Mesenteric fat pad (tissue), 1 donor: Measurements from ENCODE around the gene AOC3. TPM values are rescaled to one million over a fixed set of nuclear protein-coding genes. Genes with fewer than 3 reads are reported as not detected.

Experiments
- DNase-seq: peaks from one replicate; pipeline ENCODE4 v3.0.0-alpha.2; 2020; ENCODE audit warnings: low spot score
- long read RNA-seq: library from polyadenylated mRNA; unstranded; transcript quantifications from one replicate; pipeline ENCODE4 v2.0.0, GENCODE V29; 2020
- total RNA-seq: library from RNA; stranded (reverse); fragmentation: NEBNext Ultra II Directional; extraction: Animal tissue kit (Norgen Biotek cat#: 25700); gene quantifications from one replicate; pipeline ENCODE4 v1.2.1, GENCODE V29; 2021
- donor health status: DM: yes; HTN: yes; CAD: no.

Gene AOC3, protein sequence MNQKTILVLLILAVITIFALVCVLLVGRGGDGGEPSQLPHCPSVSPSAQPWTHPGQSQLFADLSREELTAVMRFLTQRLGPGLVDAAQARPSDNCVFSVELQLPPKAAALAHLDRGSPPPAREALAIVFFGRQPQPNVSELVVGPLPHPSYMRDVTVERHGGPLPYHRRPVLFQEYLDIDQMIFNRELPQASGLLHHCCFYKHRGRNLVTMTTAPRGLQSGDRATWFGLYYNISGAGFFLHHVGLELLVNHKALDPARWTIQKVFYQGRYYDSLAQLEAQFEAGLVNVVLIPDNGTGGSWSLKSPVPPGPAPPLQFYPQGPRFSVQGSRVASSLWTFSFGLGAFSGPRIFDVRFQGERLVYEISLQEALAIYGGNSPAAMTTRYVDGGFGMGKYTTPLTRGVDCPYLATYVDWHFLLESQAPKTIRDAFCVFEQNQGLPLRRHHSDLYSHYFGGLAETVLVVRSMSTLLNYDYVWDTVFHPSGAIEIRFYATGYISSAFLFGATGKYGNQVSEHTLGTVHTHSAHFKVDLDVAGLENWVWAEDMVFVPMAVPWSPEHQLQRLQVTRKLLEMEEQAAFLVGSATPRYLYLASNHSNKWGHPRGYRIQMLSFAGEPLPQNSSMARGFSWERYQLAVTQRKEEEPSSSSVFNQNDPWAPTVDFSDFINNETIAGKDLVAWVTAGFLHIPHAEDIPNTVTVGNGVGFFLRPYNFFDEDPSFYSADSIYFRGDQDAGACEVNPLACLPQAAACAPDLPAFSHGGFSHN
- total RNA-seq = 528 TPM
- long read RNA-seq, full-length matches to known transcripts = 128 of 523 reads
- long read RNA-seq, partial matches to known transcripts = 381 of 523 reads
- long read RNA-seq, other reads (novel, unspliced or antisense) = 14 of 523 reads

- peak; percentile 90 for DNase-seq
These were observed at the start of gene AOC3 for GRCh38 chr17:42850954-42851353. TSS of gene AOC3 (plus strand) at chr17:42851199. CDS start at chr17:42851344, 145 bp downstream.

DNA sequence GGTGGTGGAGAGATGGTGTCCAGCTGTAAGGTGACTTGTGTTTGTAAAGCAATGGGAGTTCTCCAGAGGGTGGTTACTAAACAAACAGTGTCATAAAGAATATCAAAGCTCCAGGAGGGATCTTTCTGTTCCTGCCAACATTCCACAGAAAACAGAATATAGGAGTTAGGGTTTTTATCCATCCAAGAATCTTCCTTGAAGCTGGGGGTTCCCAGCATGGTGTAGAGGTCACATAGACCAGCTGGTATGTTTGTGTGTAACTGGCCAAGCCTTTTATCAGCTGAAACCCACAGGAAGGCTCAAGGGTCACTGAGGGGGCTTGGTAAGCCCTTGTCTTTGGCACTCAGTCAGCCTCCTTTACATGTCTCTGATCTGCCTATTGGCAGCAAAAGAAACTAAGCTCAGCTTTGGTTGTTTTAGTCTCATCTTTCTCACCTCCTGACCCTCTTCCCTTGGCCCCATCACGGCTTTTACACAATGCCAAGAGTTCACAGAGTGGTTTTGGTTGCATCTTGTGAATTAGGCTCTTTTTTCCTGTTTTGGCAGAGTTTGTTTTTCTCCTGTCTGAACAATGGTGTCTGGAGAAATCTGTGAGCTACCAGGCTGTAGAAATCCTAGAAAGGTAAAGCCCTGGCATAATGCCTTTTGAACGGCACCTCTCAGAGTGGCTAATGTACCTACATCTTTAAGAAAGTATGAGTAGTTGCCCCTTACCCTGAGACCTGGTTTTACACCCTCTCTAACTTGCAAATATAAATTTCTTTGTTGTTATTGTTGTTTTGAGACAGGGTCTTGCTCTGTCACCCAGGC, 47.7 kb upstream of the AOC3 start:
- DNase-seq = no peak

DNA sequence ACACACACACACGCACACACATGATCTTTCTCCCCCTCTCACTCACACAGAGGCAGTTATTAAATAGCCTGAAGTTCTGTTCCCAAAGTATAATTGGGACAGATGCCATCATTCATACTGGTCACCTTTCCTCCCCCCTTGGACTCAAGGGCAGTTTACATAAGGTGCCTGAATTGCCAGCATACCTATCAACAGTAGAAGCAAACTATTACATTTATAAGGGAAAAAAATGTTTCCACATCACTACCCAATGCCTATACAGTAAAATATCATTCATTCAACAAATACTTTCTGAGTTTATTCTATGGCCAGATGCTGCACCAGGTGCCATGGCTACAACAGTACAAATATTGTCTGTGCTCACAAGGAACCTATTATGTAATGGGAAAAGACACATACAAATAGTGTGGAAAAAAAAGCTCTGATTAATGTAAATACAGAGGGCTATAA, 46.1 kb upstream of the AOC3 start:
- no peak for DNase-seq

- no peak for DNase-seq
These were observed 44.8 kb upstream of the AOC3 start for GRCh38 chr17:42806249-42806648.

- DNase-seq = no peak
These were observed 41.7 kb upstream of the AOC3 start for GRCh38 chr17:42809250-42809649.

- DNase-seq = no peak
These were observed 36.2 kb upstream of the AOC3 start for GRCh38 chr17:42814633-42815399.

DNA sequence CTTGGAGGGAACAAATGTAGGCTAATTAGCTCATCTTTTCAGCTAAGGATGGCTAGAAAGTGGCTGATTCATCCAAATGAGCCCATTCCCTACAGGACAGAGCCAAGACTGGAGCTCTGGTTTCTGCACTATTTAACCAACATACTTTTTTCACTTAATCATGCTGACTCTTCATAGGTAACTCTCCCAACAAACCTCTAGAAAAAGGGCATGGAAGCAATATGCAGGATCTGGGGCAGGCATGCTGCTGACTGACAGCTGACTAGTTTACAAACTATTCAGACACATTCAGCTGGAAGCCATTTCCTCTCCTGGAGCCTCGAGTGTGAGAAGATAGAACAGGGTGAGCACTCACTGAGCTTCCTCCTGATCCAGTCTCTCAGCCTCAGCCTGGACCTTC, 33.1 kb upstream of the AOC3 start:
- DNase-seq = no peak

GRCh38 chr17:42818379-42818778, 32.6 kb upstream of the AOC3 start:
- DNase-seq = no peak

DNA sequence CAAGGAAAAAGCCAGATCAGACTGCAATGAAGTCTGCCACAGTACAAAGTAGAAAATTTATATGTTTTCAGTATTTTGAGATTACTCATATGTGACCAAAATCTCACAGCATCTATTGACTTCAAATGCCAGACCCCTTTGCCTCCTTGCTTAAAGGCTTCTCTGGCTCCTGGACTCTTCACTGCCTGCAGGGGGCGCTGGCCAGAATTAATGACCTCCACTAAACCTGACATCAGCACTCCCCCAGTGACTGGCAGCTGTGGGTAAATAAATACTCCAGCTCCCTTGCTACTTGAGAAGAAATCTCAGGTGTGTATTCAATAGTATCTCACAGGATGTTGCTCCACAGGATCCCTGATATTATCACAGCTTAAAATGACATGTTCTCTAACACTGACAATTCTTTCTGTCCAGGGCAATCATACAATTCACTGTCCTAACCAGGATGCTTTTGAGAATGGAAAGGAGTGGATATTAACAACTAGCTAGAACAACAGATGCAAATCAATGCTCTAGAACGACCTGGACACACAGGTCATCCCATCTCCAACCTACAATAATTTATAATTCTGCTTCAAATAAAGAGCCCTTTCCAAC, 31.0 kb upstream of the AOC3 start:
- no peak for DNase-seq

GRCh38 chr17:42821176-42821575, 29.8 kb upstream of the AOC3 start:
- DNase-seq = no peak

DNA sequence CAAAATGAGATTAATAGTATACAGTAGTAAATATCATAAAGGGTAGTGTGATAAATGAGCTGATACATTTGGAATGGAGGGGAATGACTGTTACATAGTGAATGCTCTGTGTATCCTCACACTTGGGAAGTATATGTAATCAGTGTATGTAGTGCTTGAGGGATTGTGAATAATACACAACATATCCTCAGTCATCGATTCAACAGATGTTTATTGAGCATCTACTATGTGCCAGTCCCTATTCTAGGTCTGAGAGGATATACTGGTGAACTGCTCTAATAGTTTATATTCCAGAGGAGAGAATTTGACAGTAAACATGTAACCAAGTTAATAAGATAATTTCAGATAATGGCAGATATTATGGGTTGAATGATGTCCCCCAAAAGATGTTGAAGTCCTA, 23.5 kb upstream of the AOC3 start:
- DNase-seq = no peak

- DNase-seq = no peak
These were observed 20.0 kb upstream of the AOC3 start for GRCh38 chr17:42830971-42831370.

DNA sequence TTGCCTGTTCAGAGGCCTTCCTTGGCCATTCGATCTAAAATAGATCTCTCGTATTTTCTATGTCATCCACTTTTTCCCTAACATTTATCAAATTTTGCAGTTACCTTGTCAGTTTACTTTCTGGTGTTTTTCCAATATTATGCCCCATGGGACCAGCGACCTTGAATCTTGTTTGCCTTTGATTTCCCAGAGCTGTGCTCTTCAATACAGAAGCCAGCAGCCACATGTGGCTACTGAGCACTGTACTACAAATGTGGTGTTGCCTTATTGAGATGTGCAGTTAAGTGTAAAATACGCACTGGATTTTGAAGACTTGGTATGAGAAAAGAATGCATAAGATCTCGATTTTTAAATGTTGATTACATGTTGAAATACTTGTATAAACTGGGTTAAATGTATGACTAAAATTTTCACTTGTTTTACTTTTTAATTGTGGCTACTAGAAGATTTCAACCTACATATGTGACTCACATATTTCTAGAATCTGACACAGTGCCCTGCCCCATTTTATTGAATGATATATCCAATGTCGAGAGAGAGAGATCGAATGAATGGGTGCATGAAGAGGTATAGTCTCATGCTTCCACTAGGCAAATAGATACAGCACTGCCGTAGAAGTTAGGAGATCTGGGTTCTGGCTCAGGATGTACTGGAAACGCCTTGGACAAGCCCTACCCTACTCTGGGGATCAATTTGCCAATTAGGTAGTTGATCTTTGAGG, 18.6 kb upstream of the AOC3 start:
- DNase-seq = no peak

GRCh38 chr17:42832934-42833766, 17.8 kb upstream of the AOC3 start, which contains the start of gene PSME3:
TSS of gene PSME3 (plus strand) at chr17:42833397. CDS start at chr17:42833632, 235 bp downstream.
- peak; percentile 97 for DNase-seq

DNA sequence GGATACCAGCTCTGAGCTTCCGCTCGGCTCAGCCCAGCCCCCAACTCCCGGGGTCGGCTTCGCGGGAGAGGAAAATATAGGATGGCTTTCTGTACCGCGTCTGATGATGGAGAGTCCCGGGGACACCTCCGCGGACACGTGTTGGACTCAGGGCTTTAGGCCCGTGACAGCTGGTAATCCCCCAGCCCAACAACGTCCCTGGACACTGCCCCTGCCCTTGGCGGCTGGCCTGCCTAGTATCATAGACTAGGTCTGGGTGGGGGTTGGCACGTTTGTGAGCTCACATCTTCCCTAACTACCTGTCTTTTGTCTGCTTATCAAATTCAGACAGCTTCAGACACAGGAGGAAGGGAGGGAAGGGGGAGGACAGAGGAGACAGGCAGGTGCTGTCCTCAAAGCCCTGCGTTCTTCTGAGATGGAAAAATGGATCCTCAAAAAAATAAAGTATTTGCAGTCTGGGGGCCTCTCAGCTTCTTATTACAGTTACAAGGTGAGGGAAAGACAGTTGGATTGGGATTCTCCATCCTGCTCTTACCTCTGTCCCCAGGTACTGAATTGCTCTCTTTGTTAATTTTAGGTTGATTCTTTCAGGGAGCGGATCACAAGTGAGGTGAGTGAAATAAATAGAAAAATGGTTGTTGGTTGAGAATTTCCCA, 17.1 kb upstream of the AOC3 start:
- no peak for DNase-seq

DNA sequence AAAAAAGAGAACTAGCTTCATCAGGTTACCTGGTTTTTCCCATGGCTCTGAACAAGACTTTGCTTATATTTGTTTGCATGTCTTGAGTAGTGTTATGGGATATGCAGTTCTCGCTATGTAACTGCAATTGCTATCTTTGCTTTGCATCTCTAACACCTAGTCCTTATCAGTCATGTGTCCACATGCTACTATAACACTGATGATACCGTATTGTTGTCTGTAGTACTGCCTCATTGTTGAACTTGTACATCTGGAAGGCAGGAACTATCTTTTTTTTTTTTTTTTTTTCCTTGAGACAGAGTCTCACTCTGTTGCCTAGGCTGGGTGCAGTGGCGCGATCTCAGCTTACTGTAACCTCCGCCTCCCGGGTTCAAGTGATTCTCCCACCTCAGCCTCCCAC, 15.3 kb upstream of the AOC3 start:
- no peak for DNase-seq

GRCh38 chr17:42841975-42842685, 8.9 kb upstream of the AOC3 start:
- DNase-seq = no peak
